Measurements from ENCODE around the gene IFNA13. TPM values are rescaled to one million over a fixed set of nuclear protein-coding genes. Genes with fewer than 3 reads are reported as not detected.
A peak's percentile ranks its signal among the peaks of the same experiment; 100 is the strongest.

The IFNA13 gene
- total RNA-seq, 1 donor from 2014 or later, result not detected

DNA sequence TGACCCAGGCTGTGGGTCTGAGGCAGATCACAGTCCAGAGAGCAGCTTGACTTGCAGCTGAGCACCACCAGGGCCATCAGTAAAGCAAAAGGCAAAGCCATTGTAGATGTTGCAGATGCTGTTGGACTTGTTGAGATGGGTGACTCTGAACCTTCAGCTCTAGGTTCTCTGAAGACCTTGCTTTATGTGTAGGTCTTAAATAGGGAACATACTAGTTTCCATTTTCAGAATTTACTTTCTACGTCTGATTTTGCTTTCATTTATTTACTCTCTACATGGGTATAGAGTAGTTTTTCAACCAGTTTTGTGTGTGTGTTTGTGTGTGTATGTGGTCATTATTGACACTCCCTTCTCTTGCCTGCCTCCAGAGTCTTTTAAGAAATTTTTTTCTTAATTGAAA, 17.1 kb downstream of the IFNA13 start, which contains the start of gene IFNA6:
Gene IFNA6 (minus strand): TSS at position 101 of the 400 bp plus-strand sequence. CDS start 0 bp downstream, at position 101.
- no peak within 1 kb of the TSS for H3K4me3 Mint-ChIP-seq (ENCODE audit: unreplicated experiment)
- peaks cover 62% of the 10 kb centered on the region for H3K27me3 Mint-ChIP-seq (ENCODE audit: unreplicated experiment)
- H3K4me1 Mint-ChIP-seq (ENCODE audit: unreplicated experiment), result no peaks in the 10 kb centered on the region
- H3K9me3 Mint-ChIP-seq (ENCODE audit: unreplicated experiment), result no peaks in the 10 kb centered on the region
- no peaks in the 10 kb centered on the region for H3K36me3 Mint-ChIP-seq (ENCODE audit: unreplicated experiment)
- TF ChIP-seq, protein P1, sequence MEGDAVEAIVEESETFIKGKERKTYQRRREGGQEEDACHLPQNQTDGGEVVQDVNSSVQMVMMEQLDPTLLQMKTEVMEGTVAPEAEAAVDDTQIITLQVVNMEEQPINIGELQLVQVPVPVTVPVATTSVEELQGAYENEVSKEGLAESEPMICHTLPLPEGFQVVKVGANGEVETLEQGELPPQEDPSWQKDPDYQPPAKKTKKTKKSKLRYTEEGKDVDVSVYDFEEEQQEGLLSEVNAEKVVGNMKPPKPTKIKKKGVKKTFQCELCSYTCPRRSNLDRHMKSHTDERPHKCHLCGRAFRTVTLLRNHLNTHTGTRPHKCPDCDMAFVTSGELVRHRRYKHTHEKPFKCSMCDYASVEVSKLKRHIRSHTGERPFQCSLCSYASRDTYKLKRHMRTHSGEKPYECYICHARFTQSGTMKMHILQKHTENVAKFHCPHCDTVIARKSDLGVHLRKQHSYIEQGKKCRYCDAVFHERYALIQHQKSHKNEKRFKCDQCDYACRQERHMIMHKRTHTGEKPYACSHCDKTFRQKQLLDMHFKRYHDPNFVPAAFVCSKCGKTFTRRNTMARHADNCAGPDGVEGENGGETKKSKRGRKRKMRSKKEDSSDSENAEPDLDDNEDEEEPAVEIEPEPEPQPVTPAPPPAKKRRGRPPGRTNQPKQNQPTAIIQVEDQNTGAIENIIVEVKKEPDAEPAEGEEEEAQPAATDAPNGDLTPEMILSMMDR (IDR thresholded peaks at IDR 0.05), result no peak
- H3K27ac Mint-ChIP-seq (ENCODE audit: unreplicated experiment), result no peak within 1 kb of the TSS
- no peak for DNase-seq (ENCODE audit: extremely low spot score, unreplicated experiment)

DNA sequence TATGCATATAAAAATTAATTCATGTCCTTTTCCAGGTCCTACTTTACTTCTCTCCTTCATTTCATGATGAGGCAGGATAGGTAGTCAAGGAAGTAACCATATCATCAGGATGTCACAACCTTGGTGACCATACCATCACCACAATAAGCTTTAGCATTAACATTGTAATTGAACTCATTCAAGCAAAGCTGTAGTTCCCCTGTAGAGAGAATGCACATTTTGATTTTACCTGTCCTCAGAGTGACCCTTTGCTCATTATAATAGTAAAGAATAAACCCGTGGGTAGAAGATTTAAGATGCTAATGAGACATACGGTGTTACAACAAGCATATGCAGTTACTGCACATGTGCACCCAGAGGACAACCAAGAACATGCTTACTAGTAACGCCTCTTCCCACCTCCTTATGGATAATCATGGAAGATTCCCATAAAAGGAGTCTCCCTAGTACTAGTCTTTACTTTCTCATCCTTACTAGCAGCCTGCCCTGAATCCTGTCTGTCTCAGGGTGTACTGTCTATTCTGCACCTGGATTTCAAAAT, 19.4 kb downstream of the IFNA13 start:
- peaks cover 11% of the 10 kb centered on the region for H3K9me3 Mint-ChIP-seq (ENCODE audit: unreplicated experiment)
- no peaks in the 10 kb centered on the region for H3K4me1 Mint-ChIP-seq (ENCODE audit: unreplicated experiment)
- no peak overlapping the region for H3K27ac Mint-ChIP-seq (ENCODE audit: unreplicated experiment)
- peaks cover 52% of the 10 kb centered on the region for H3K27me3 Mint-ChIP-seq (ENCODE audit: unreplicated experiment)
- DNase-seq (ENCODE audit: extremely low spot score, unreplicated experiment), result no peak
- TF ChIP-seq, protein P1 (IDR thresholded peaks at IDR 0.05), result no peak
- no peak overlapping the region for H3K4me3 Mint-ChIP-seq (ENCODE audit: unreplicated experiment)
- H3K36me3 Mint-ChIP-seq (ENCODE audit: unreplicated experiment), result peaks cover 2% of the 10 kb centered on the region

DNA sequence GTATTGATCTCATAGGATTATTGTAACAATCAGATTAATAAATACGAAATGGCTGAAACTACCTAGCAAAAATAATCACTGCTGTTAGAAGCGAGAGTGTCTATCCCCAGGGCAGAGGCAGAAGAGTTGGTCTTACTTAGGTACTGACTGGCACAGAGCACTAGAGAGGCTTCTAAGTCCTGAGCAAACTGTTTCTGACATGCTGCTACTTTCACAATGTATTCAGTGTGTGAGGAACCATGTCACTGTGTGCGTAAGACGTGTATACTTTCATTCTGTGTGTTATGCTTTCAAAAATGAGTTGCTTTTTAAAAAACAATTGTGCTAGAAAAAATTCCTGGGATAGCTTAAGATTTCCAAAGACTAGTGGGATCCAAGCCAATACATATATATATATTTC, 27.1 kb downstream of the IFNA13 start:
- peaks cover 14% of the 10 kb centered on the region for H3K9me3 Mint-ChIP-seq (ENCODE audit: unreplicated experiment)
- H3K4me1 Mint-ChIP-seq (ENCODE audit: unreplicated experiment), result peaks cover 3% of the 10 kb centered on the region
- TF ChIP-seq, protein P1 (IDR thresholded peaks at IDR 0.05), result no peak
- DNase-seq (ENCODE audit: extremely low spot score, unreplicated experiment), result no peak
- no peak overlapping the region for H3K27ac Mint-ChIP-seq (ENCODE audit: unreplicated experiment)
- H3K36me3 Mint-ChIP-seq (ENCODE audit: unreplicated experiment), result peaks cover 2% of the 10 kb centered on the region
- no peak overlapping the region for H3K4me3 Mint-ChIP-seq (ENCODE audit: unreplicated experiment)
- peaks cover 59% of the 10 kb centered on the region for H3K27me3 Mint-ChIP-seq (ENCODE audit: unreplicated experiment)

DNA sequence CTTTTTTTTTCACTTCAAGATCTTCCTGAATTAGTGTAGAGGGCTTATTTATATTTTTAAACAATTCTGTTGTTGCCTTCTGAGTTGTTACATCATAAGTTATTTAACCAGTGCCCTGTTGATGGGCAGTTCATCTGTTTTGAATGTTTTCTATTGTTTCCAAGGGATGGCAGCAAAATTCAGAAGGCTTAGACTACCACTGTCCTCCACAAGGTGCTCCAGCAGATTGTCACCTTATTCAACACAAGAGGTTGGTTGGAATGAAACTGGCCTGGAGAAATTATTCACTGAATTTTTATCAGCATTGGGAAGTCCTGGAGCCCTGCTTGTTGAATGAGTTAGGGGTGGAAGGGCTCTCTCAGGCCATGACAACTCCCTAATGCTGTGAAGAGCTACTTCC, 31.4 kb downstream of the IFNA13 start:
- peaks cover 33% of the 10 kb centered on the region for H3K4me1 Mint-ChIP-seq (ENCODE audit: unreplicated experiment)
- peaks cover 34% of the 10 kb centered on the region for H3K27me3 Mint-ChIP-seq (ENCODE audit: unreplicated experiment)
- peak overlapping the region; percentile 23 for H3K4me3 Mint-ChIP-seq (ENCODE audit: unreplicated experiment)
- no peak overlapping the region for H3K27ac Mint-ChIP-seq (ENCODE audit: unreplicated experiment)
- no peaks in the 10 kb centered on the region for H3K9me3 Mint-ChIP-seq (ENCODE audit: unreplicated experiment)
- TF ChIP-seq, protein P1 (IDR thresholded peaks at IDR 0.05), result no peak
- DNase-seq (ENCODE audit: extremely low spot score, unreplicated experiment), result no peak
- H3K36me3 Mint-ChIP-seq (ENCODE audit: unreplicated experiment), result peaks cover 6% of the 10 kb centered on the region

DNA sequence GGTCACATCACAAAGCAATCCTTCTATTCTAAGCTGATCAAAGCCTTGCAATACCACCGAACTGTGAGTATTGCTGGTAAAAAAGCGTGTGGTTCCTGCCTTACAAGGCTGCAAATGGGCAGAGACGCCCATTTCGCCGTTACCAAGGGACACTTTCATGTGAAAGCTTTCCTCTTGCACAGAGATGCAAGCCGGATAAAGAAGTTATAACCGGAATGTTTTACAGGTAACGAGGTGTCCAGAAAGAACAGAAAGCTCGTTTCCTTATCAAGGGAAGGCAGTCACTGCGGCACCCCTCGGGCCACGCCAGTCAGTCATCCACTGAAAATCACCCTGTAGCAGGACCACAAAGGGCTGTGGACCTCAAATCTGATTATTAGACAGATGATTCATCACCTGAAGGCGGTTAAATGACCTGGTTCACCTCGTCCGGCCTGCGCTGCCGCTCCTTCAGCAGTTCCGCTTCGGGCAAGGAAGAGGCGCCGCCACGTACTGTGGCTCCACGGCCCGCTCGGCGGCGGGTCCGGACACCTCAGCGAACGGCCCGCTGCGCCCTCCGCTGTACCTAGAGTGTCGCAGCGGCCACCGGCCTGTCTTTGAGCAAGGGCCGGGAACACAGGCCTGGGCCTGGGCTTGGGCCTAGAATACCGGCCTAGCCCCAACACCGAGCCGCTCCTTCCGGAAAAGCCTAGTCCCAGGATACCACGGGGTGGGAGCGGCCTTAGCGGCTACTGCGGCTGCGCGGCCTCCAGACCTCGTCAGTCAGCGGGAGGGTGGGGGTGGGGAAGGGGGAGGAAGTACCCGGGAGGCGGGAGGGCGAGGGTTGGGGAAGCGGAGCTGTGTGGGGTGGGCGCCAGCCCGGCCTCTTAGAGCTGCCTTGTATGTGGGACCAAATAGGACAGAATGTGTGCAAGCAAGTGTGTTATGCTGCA, 32.9 kb downstream of the IFNA13 start, which contains the start of gene KLHL9:
Gene KLHL9 (minus strand): TSS at position 704 of the 932 bp plus-strand sequence. CDS start 545 bp downstream, at position 159.
- no peaks in the 10 kb centered on the region for H3K9me3 Mint-ChIP-seq (ENCODE audit: unreplicated experiment)
- peaks cover 23% of the 10 kb centered on the region for H3K27me3 Mint-ChIP-seq (ENCODE audit: unreplicated experiment)
- TF ChIP-seq, protein P1 (IDR thresholded peaks at IDR 0.05), result no peak
- peak; percentile 97 for DNase-seq (ENCODE audit: extremely low spot score, unreplicated experiment)
- peak within 1 kb of the TSS; percentile 87 for H3K4me3 Mint-ChIP-seq (ENCODE audit: unreplicated experiment)
- H3K36me3 Mint-ChIP-seq (ENCODE audit: unreplicated experiment), result peaks cover 6% of the 10 kb centered on the region
- H3K27ac Mint-ChIP-seq (ENCODE audit: unreplicated experiment), result peak within 1 kb of the TSS; percentile 92
- H3K4me1 Mint-ChIP-seq (ENCODE audit: unreplicated experiment), result peaks cover 44% of the 10 kb centered on the region

All from osteocyte (in vitro differentiated cells).